HepG2 (cell line): ENCODE data around the gene MAPK13. TPM values are rescaled to one million over a fixed set of nuclear protein-coding genes. Genes with fewer than 3 reads are reported as not detected.

Source experiments
- ATF6 ChIP-seq: sonication (generic); formaldehyde crosslinking; conservative IDR thresholded peaks from 2 replicates; pipeline ENCODE4 v1.4.0; 2020; ENCODE audit warnings: missing genetic modification reagents
- EZH2 ChIP-seq: conservative IDR thresholded peaks from 2 replicates; pipeline ENCODE4 v1.6.1; 2012; ENCODE audit warnings: mild to moderate bottlenecking, low read depth, low read length, moderate library complexity
- KDM5A ChIP-seq: fragments of 200-600 bp; sonication (generic); IDR thresholded peaks from 2 replicates; pipeline ENCODE4 v1.7.0; 2018; ENCODE audit warnings: antibody characterized with exemption, mild to moderate bottlenecking, low read length, borderline replicate concordance
- MAFG ChIP-seq: sonication (generic); formaldehyde crosslinking; IDR thresholded peaks from 2 replicates; pipeline ENCODE4 v1.5.1; 2020; ENCODE audit warnings: mild to moderate bottlenecking, missing genetic modification reagents
- MED1 ChIP-seq: sonication (generic); formaldehyde crosslinking; IDR thresholded peaks from 2 replicates; pipeline ENCODE4 v1.4.0; 2020; ENCODE audit warnings: missing genetic modification reagents
- NR2C2 ChIP-seq: sonication (generic); formaldehyde crosslinking; IDR thresholded peaks from 2 replicates; pipeline ENCODE4 v1.4.0; 2020; ENCODE audit warnings: missing genetic modification reagents, mild to moderate bottlenecking, moderate library complexity, borderline replicate concordance
- NRL ChIP-seq: sonication (generic); formaldehyde crosslinking; IDR thresholded peaks from 2 replicates; pipeline ENCODE4 v1.5.0; 2020; ENCODE audit warnings: missing genetic modification reagents, mild to moderate bottlenecking, moderate library complexity, borderline replicate concordance
- PAXIP1 ChIP-seq: sonication (generic); formaldehyde crosslinking; conservative IDR thresholded peaks from 2 replicates; pipeline ENCODE4 v1.4.0; 2020; ENCODE audit warnings: mild to moderate bottlenecking, missing genetic modification reagents, moderate library complexity
- SMAD1 ChIP-seq: sonication (generic); formaldehyde crosslinking; IDR thresholded peaks from 2 replicates; pipeline ENCODE4 v1.4.0; 2020; ENCODE audit warnings: missing genetic modification reagents, low read depth, mild to moderate bottlenecking, borderline replicate concordance
- SMAD9 ChIP-seq: sonication (generic); formaldehyde crosslinking; IDR thresholded peaks from 2 replicates; pipeline ENCODE4 v1.5.1; 2020; ENCODE audit warnings: mild to moderate bottlenecking, missing genetic modification reagents
- YEATS2 ChIP-seq: sonication (generic); formaldehyde crosslinking; IDR thresholded peaks from 2 replicates; pipeline ENCODE4 v1.4.0; 2020; ENCODE audit warnings: missing genetic modification reagents, borderline replicate concordance
- ZBTB49 ChIP-seq: sonication (generic); formaldehyde crosslinking; IDR thresholded peaks from 2 replicates; pipeline ENCODE4 v1.4.0; 2020; ENCODE audit warnings: missing genetic modification reagents, borderline replicate concordance
- ZNF567 ChIP-seq: sonication (generic); formaldehyde crosslinking; IDR thresholded peaks from 2 replicates; pipeline ENCODE4 v1.8.1; 2023; ENCODE audit warnings: mild to moderate bottlenecking, missing genetic modification reagents, borderline replicate concordance
- ZNF574 ChIP-seq: sonication (generic); formaldehyde crosslinking; IDR thresholded peaks from 2 replicates; pipeline ENCODE4 v1.4.0; 2020; ENCODE audit warnings: missing genetic modification reagents
- ZNF616 ChIP-seq: sonication (generic); formaldehyde crosslinking; IDR thresholded peaks from 2 replicates; pipeline ENCODE4 v1.5.0; 2020; ENCODE audit warnings: low read depth, mild to moderate bottlenecking, missing genetic modification reagents
- ZNF792 ChIP-seq: IDR thresholded peaks from 2 replicates; pipeline ENCODE4 v1.6.1; 2016
- ZSCAN12 ChIP-seq: sonication (generic); formaldehyde crosslinking; IDR thresholded peaks from 2 replicates; pipeline ENCODE4 v1.9.0; 2021; ENCODE audit warnings: mild to moderate bottlenecking, missing genetic modification reagents
- ZZZ3 ChIP-seq: sonication (generic); formaldehyde crosslinking; IDR thresholded peaks from 2 replicates; pipeline ENCODE4 v1.4.0; 2020; ENCODE audit warnings: missing genetic modification reagents, mild to moderate bottlenecking, borderline replicate concordance
- polyA plus RNA-seq, 8 experiments: library from polyadenylated mRNA; depleted of rRNA in 3 of 8; stranded (reverse) in 7 of 8; unstranded in 1 of 8; fragments of >200 nt; fragmentation: Illumina TruSeq in 4 of 8; extraction: Trizol in 4 of 8; gene quantifications; 2 replicates each; pipeline versions ENCODE4 v1.2.1 to v1.2.3, GENCODE V29; 2011 to 2016; ENCODE audit warnings: low read depth in 4 of 8, missing spikeins in 1 of 8, mixed read lengths in 1 of 8; ENCODE audit not compliant: insufficient read depth in 1 of 8
- total RNA-seq, 5 experiments: library from RNA; depleted of rRNA; stranded (reverse); fragments of >200 nt; fragmentation: Illumina TruSeq; extraction: Trizol; gene quantifications; 2 replicates each; pipeline ENCODE4 v1.2.3, GENCODE V29; 2016; ENCODE audit warnings: low read depth in 1 of 5

The MAPK13 gene
- total and polyA plus RNA-seq, 2 of the 13 experiments (the other 11 are each of a cell fraction or from before 2014, with no cell fraction given), result 12.7 to 43.4 TPM

- peak; percentile 34; the same call in 1 of the 2 replicates for TF ChIP-seq ZNF574 (CRISPR knock-in tag)
- TF ChIP-seq ZNF792 (CRISPR knock-in tag), result no peak
- TF ChIP-seq MAFG (CRISPR knock-in tag), result no peak
- TF ChIP-seq ZBTB49, result no peak
- no peak for TF ChIP-seq ATF6 (CRISPR knock-in tag)
- TF ChIP-seq EZH2, result no peak
- TF ChIP-seq KDM5A, result no peak; the same call in 1 of the 2 replicates
- 0 out of 2 replicates have a peak, but pooled peaks have one; percentile 27 for TF ChIP-seq MED1 (CRISPR knock-in tag)
- no peak for TF ChIP-seq YEATS2 (CRISPR knock-in tag)
- TF ChIP-seq SMAD9 (CRISPR knock-in tag), result no peak
- no peak for TF ChIP-seq ZNF567
- no peak for TF ChIP-seq PAXIP1 (CRISPR knock-in tag)
- TF ChIP-seq ZSCAN12 (CRISPR knock-in tag), result no peak
- TF ChIP-seq ZZZ3 (CRISPR knock-in tag), result no peak
- TF ChIP-seq ZNF616, result no peak
- no peak for TF ChIP-seq NR2C2 (CRISPR knock-in tag)
- no peak for TF ChIP-seq NRL (CRISPR knock-in tag)
- TF ChIP-seq SMAD1 (CRISPR knock-in tag), result no peak
Observed at GRCh38 chr6:36094753-36095496, 35.4 kb upstream of the MAPK13 start (continued).
